CD4-positive, alpha-beta T cell treated with Interleukin-12 subunit alpha and Interleukin-12 subunit beta, for 1 hour (primary cell): Measurements from ENCODE around the gene TRMT2A.
A peak's percentile ranks its signal among the peaks of the same experiment; 100 is the strongest.

Experiments
- DNase-seq: peaks from one replicate; pipeline ENCODE4 v3.0.0-alpha.2; 2020

TRMT2A gene

GRCh38 chr22:20133930-20134549 is 17.0 kb upstream of the TRMT2A start:
- no peak for DNase-seq

- DNase-seq = no peak
Measured at GRCh38 chr22:20132686-20133246, 15.7 kb upstream of the TRMT2A start.

GRCh38 chr22:20131859-20132685 is 15.0 kb upstream of the TRMT2A start:
- peak; percentile 11 for DNase-seq

- peak; percentile 55 for DNase-seq
Measured at GRCh38 chr22:20131597-20131858, 14.5 kb upstream of the TRMT2A start, which contains the start of gene ZDHHC8. TSS of gene ZDHHC8 (plus strand) at chr22:20131804. CDS start at chr22:20131948, 144 bp downstream.

- peak; percentile 83 for DNase-seq
Measured at GRCh38 chr22:20130731-20131596, 13.9 kb upstream of the TRMT2A start.

GRCh38 chr22:20130319-20130718 is 13.3 kb upstream of the TRMT2A start:
- DNase-seq = peak; percentile 25

GRCh38 chr22:20129747-20130014 is 12.7 kb upstream of the TRMT2A start:
- DNase-seq = no peak

- DNase-seq = peak; percentile 65
Measured at GRCh38 chr22:20128902-20129746, 12.1 kb upstream of the TRMT2A start.

GRCh38 chr22:20128619-20128901 is 11.5 kb upstream of the TRMT2A start:
- no peak for DNase-seq

- no peak for DNase-seq
Measured at GRCh38 chr22:20127869-20128618, 11.0 kb upstream of the TRMT2A start.

GRCh38 chr22:20127318-20127868 is 10.4 kb upstream of the TRMT2A start:
- DNase-seq = no peak

- no peak for DNase-seq
Measured at GRCh38 chr22:20126284-20127029, 9.4 kb upstream of the TRMT2A start.

- no peak for DNase-seq
Measured at GRCh38 chr22:20125201-20126174, 8.5 kb upstream of the TRMT2A start.

- no peak for DNase-seq
Measured at GRCh38 chr22:20124083-20124787, 7.2 kb upstream of the TRMT2A start.

GRCh38 chr22:20123366-20124082 is 6.5 kb upstream of the TRMT2A start:
- DNase-seq = no peak

GRCh38 chr22:20121856-20122415 is 4.9 kb upstream of the TRMT2A start:
- DNase-seq = no peak

GRCh38 chr22:20118300-20119020 is 1.4 kb upstream of the TRMT2A start:
- DNase-seq = no peak
